RCC 7860 (cell line): ENCODE results near the gene NDOR1.

Source experiments
- DNase-seq: peaks from one replicate; pipeline ENCODE4 v3.0.0-alpha.2; 2015; ENCODE audit warnings: low spot score
- FAIRE-seq: peaks from 2 replicates; lab custom pipeline; 2012; peaks lifted over from hg19 to GRCh38; lab: Jason Lieb, UNC

The NDOR1 gene

GRCh38 chr9:137180491-137180890 lies 25.0 kb upstream of the NDOR1 start:
- FAIRE-seq, result no peak
- DNase-seq, result no peak

- DNase-seq, result no peak
- FAIRE-seq, result no peak
Observed at GRCh38 chr9:137181680-137182079, 23.8 kb upstream of the NDOR1 start.

- FAIRE-seq, result no peak
Observed at GRCh38 chr9:137182836-137183235, 22.7 kb upstream of the NDOR1 start.

GRCh38 chr9:137183980-137184595 lies 21.4 kb upstream of the NDOR1 start:
- no peak for FAIRE-seq
- DNase-seq, result no peak

More at GRCh38 chr9:137182836-137183235, 22.7 kb upstream of the NDOR1 start:
- no peak for DNase-seq

GRCh38 chr9:137184881-137185660 lies 20.4 kb upstream of the NDOR1 start:
- FAIRE-seq (no peak), DNase-seq (no peak)

- DNase-seq, result no peak
- no peak for FAIRE-seq
Observed at GRCh38 chr9:137185921-137186320, 19.6 kb upstream of the NDOR1 start.

- no peak for FAIRE-seq
- no peak for DNase-seq
Observed at GRCh38 chr9:137186385-137186784, 19.1 kb upstream of the NDOR1 start.

- no peak for DNase-seq
Observed at GRCh38 chr9:137187386-137187785, 18.1 kb upstream of the NDOR1 start.

GRCh38 chr9:137188086-137188489 lies 17.4 kb upstream of the NDOR1 start:
- DNase-seq (no peak), FAIRE-seq (no peak)

More at GRCh38 chr9:137187386-137187785, 18.1 kb upstream of the NDOR1 start:
- FAIRE-seq, result no peak

GRCh38 chr9:137188490-137189296 lies 16.8 kb upstream of the NDOR1 start, which contains the start of the genes ANAPC2 and SSNA1:
ANAPC2 (minus strand) TSS chr9:137188560; CDS start chr9:137188532, 28 bp downstream.
SSNA1 (plus strand) TSS chr9:137188676; CDS start chr9:137188727, 51 bp downstream.
- DNase-seq (peak; percentile 80), FAIRE-seq (no peak)

- FAIRE-seq (no peak), DNase-seq (no peak)
Observed at GRCh38 chr9:137189297-137190295, 15.9 kb upstream of the NDOR1 start.

- FAIRE-seq (no peak), DNase-seq (no peak)
Observed at GRCh38 chr9:137190315-137190856, 15.1 kb upstream of the NDOR1 start.

GRCh38 chr9:137191245-137191644 lies 14.3 kb upstream of the NDOR1 start:
- DNase-seq, result no peak
- no peak for FAIRE-seq

- no peak for DNase-seq
- no peak for FAIRE-seq
Observed at GRCh38 chr9:137191691-137192447, 13.6 kb upstream of the NDOR1 start.

GRCh38 chr9:137192448-137192780 lies 13.1 kb upstream of the NDOR1 start:
- no peak for FAIRE-seq
- no peak for DNase-seq

- no peak for DNase-seq
- no peak for FAIRE-seq
Observed at GRCh38 chr9:137192859-137193258, 12.6 kb upstream of the NDOR1 start.

GRCh38 chr9:137193771-137194170 lies 11.7 kb upstream of the NDOR1 start:
- no peak for FAIRE-seq

GRCh38 chr9:137194388-137194787 lies 11.1 kb upstream of the NDOR1 start:
- FAIRE-seq (no peak), DNase-seq (peak; percentile 10)

More at GRCh38 chr9:137193771-137194170, 11.7 kb upstream of the NDOR1 start:
- DNase-seq, result no peak

- DNase-seq, result no peak
- FAIRE-seq, result no peak
Observed at GRCh38 chr9:137194909-137195308, 10.6 kb upstream of the NDOR1 start.
